Measurements from ENCODE around the gene ZNF423.

The ZNF423 gene

GRCh38 chr16:49467540-49468372 lies 388.2 kb downstream of the ZNF423 start:
- no peak for DNase-seq

- no peak for DNase-seq
These were observed 389.0 kb downstream of the ZNF423 start for GRCh38 chr16:49466881-49467280.

- DNase-seq: no peak
These were observed 389.4 kb downstream of the ZNF423 start for GRCh38 chr16:49466529-49466831.

GRCh38 chr16:49465661-49466528 lies 390.0 kb downstream of the ZNF423 start:
- DNase-seq: no peak

GRCh38 chr16:49464877-49465504 lies 390.9 kb downstream of the ZNF423 start:
- DNase-seq: no peak

- no peak for DNase-seq
These were observed 391.8 kb downstream of the ZNF423 start for GRCh38 chr16:49464093-49464492.

- no peak for DNase-seq
These were observed 392.4 kb downstream of the ZNF423 start for GRCh38 chr16:49463529-49463928.

GRCh38 chr16:49462989-49463371 lies 392.9 kb downstream of the ZNF423 start:
- no peak for DNase-seq

GRCh38 chr16:49462362-49462988 lies 393.4 kb downstream of the ZNF423 start:
- DNase-seq: no peak

- no peak for DNase-seq
These were observed 394.4 kb downstream of the ZNF423 start for GRCh38 chr16:49461517-49461951.

- no peak for DNase-seq
These were observed 395.0 kb downstream of the ZNF423 start for GRCh38 chr16:49460786-49461470.

- no peak for DNase-seq
These were observed 395.8 kb downstream of the ZNF423 start for GRCh38 chr16:49459953-49460735.

- no peak for DNase-seq
These were observed 397.1 kb downstream of the ZNF423 start for GRCh38 chr16:49458656-49459445.

- DNase-seq: no peak
These were observed 397.7 kb downstream of the ZNF423 start for GRCh38 chr16:49458243-49458642.

- no peak for DNase-seq
These were observed 398.7 kb downstream of the ZNF423 start for GRCh38 chr16:49457196-49457595.

GRCh38 chr16:49456763-49457162 lies 399.1 kb downstream of the ZNF423 start:
- no peak for DNase-seq

- no peak for DNase-seq
These were observed 399.7 kb downstream of the ZNF423 start for GRCh38 chr16:49455991-49456745.

- DNase-seq: no peak
These were observed 400.5 kb downstream of the ZNF423 start for GRCh38 chr16:49455181-49455990.

All from nucleus accumbens (tissue), 56 donors.